Upper lobe of left lung (tissue), 6 donors: ENCODE measurements around the gene CACNA1D. TPM values are rescaled to one million over a fixed set of nuclear protein-coding genes. Genes with fewer than 3 reads are reported as not detected.
"Not testable (repeated sequence)": the region's sequence is repeated elsewhere in the genome, so short reads cannot be mapped to it uniquely, and the experiment has no call there.

Source experiments
- ATAC-seq, 2 donors: fragments of 200-7000 bp; cut with Tn5 transposase; one replicate each; pipeline ENCODE4 v1.9.1; 2022; ENCODE audit warnings: mild to moderate bottlenecking in 2 of 2, moderate library complexity in 2 of 2; ENCODE audit not compliant: low FRiP score in 2 of 2
- DNase-seq, 2 donors: peaks; one replicate each; pipeline ENCODE4 v3.0.0-alpha.2; 2019 to 2020
- H3K27ac ChIP-seq, 4 donors: fragments of 200-600 bp; sonication (generic); one replicate each; pipeline ENCODE4 v1.5.1; 2016 to 2019
- H3K27me3 ChIP-seq, 4 donors: fragments of 200-600 bp; sonication (generic); one replicate each; pipeline ENCODE4 v1.5.1; 2017 to 2019
- H3K36me3 ChIP-seq, 4 donors: fragments of 200-600 bp; sonication (generic); one replicate each; pipeline ENCODE4 v1.5.1; 2016 to 2019
- H3K4me1 ChIP-seq, 4 donors: fragments of 200-600 bp; sonication (generic); one replicate each; pipeline ENCODE4 v1.5.1; 2018 to 2019
- H3K4me3 ChIP-seq, 4 donors: fragments of 200-600 bp; sonication (generic); one replicate each; pipeline ENCODE4 v1.5.1; 2017 to 2019; ENCODE audit warnings: mild to moderate bottlenecking in 2 of 4, moderate library complexity in 1 of 4
- H3K9me3 ChIP-seq, 4 donors: fragments of 200-600 bp; sonication (generic); one replicate each; pipeline ENCODE4 v1.5.1; 2018 to 2019
- EP300 ChIP-seq, 4 donors: sonication (generic); formaldehyde crosslinking; IDR thresholded peaks; one replicate each; pipeline ENCODE4 v1.5.1; 2017; ENCODE audit warnings: antibody characterized with exemption in 4 of 4, control low read depth in 2 of 4
- POLR2A ChIP-seq, 4 donors: fragments of 450-650 bp; IDR thresholded peaks; one replicate each; pipeline ENCODE4 v1.5.1; 2016 to 2017; ENCODE audit warnings: antibody characterized with exemption in 4 of 4, mild to moderate bottlenecking in 2 of 4
- POLR2AphosphoS5 ChIP-seq, 2 donors: sonication (generic); formaldehyde crosslinking; IDR thresholded peaks; one replicate each; pipeline ENCODE4 v1.5.1; 2017; ENCODE audit warnings: antibody characterized with exemption in 2 of 2
- WGBS, 2 donors: methylation state at CpG; one replicate each; pipeline ENCODE4 v1.1.5; 2017 to 2018; 5-methylcytosine and 5-hydroxymethylcytosine counted together
- total RNA-seq, 6 donors: library from RNA; depleted of rRNA in 4 of 6; stranded (reverse); fragments of >200 nt in 4 of 6; gene quantifications; one replicate each; pipeline versions ENCODE4 v1.1.0 to v1.2.1, GENCODE V29; 2016 to 2021
- TF ChIP-seq, protein P1 (sequence below), 6 experiments: fragments of 450-650 bp in 4 of 6; fragments of 200-600 bp in 2 of 6; sonication (generic) in 2 of 6; IDR thresholded peaks; one replicate each; pipeline ENCODE4 v1.5.1; 2016 to 2019; ENCODE audit warnings: antibody characterized with exemption in 6 of 6
- donor health status: DM: no; HTN: no; CAD: no; lungs with moderate emphysema.
- donor health status: DM: no; HTN: yes; CAD: no; lungs with severe emphysema.

The CACNA1D gene
- total RNA-seq, 6 donors from 2014 or later: 17.2 to 221 (median 30.2) TPM

DNA sequence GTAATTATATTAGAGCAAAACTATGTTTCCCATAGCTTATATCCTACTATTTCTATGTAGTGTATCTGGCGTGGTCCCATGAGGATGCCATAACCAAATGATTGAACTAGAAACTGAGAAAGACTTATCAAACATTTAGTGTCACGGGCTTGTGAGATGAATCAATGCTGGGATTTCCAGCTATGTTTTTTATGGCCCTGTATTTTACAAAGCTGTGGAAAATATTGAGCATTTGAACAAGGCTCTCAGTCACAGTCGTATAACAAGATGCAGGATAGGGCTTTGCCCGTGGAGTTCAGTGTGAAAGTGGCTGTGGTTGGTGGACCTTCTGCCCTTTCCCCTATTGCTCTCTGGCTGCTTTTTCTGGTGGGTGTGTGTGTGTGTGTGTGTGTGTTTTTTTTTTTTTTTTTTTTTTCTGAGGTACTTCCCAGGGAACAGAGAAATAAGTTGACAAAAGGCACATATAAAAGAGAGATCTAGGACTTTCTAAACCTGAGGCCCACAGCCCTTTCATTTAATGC is 60.7 kb downstream of the CACNA1D start:
- DNase-seq (no peak), ATAC-seq (no peak)
- H3K4me1 ChIP-seq: no peaks in the 10 kb centered on the region
- H3K36me3 ChIP-seq: no peaks in the 10 kb centered on the region
- WGBS, 2 donors: 70 to 73% methylated on average over 4 of the region's 4 CpGs
- TF ChIP-seq POLR2A (IDR thresholded peaks at IDR 0.05) (no peak), POLR2AphosphoS5 (IDR thresholded peaks at IDR 0.05) (no peak), EP300 (IDR thresholded peaks at IDR 0.05) (no peak)
- TF ChIP-seq, protein P1, sequence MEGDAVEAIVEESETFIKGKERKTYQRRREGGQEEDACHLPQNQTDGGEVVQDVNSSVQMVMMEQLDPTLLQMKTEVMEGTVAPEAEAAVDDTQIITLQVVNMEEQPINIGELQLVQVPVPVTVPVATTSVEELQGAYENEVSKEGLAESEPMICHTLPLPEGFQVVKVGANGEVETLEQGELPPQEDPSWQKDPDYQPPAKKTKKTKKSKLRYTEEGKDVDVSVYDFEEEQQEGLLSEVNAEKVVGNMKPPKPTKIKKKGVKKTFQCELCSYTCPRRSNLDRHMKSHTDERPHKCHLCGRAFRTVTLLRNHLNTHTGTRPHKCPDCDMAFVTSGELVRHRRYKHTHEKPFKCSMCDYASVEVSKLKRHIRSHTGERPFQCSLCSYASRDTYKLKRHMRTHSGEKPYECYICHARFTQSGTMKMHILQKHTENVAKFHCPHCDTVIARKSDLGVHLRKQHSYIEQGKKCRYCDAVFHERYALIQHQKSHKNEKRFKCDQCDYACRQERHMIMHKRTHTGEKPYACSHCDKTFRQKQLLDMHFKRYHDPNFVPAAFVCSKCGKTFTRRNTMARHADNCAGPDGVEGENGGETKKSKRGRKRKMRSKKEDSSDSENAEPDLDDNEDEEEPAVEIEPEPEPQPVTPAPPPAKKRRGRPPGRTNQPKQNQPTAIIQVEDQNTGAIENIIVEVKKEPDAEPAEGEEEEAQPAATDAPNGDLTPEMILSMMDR (IDR thresholded peaks at IDR 0.05): no peak
- no peak overlapping the region for H3K27ac ChIP-seq
- H3K9me3 ChIP-seq: no peaks in the 10 kb centered on the region
- no peak overlapping the region for H3K4me3 ChIP-seq
- no peaks in the 10 kb centered on the region for H3K27me3 ChIP-seq

- DNase-seq: peak; percentile 25 to 39
Observed at GRCh38 chr3:53566461-53567145, 72.2 kb downstream of the CACNA1D start.

GRCh38 chr3:53570081-53570480 is 75.7 kb downstream of the CACNA1D start:
- 46 to 55% methylated on average over 2 of the region's 2 CpGs for WGBS, 2 donors
- Histone ChIP-seq H3K27ac (peak overlapping the region in 1 of 4 donors; percentile 84), H3K4me1 (peaks cover 0 to 15% (median 8%) of the 10 kb centered on the region in 4 donors), H3K4me3 (no peak overlapping the region), H3K27me3 (no peaks in the 10 kb centered on the region), H3K9me3 (no peaks in the 10 kb centered on the region), H3K36me3 (no peaks in the 10 kb centered on the region)
- ATAC-seq (no peak), DNase-seq (no peak)
- TF ChIP-seq POLR2AphosphoS5 (IDR thresholded peaks at IDR 0.05) (no peak), POLR2A (IDR thresholded peaks at IDR 0.05) (no peak), EP300 (IDR thresholded peaks at IDR 0.05) (no peak)
- TF ChIP-seq, protein P1 (IDR thresholded peaks at IDR 0.05): no peak

More at GRCh38 chr3:53566461-53567145, 72.2 kb downstream of the CACNA1D start:
- TF ChIP-seq POLR2A (IDR thresholded peaks at IDR 0.05): no peak
- ATAC-seq: no peak
- WGBS, 2 donors: 61 to 71% methylated on average over 11 of the region's 11 CpGs
- H3K4me3 ChIP-seq: no peak overlapping the region
- H3K27ac ChIP-seq: no peak overlapping the region
- no peaks in the 10 kb centered on the region for H3K9me3 ChIP-seq
- peaks cover 0 to 11% (median 8%) of the 10 kb centered on the region in 4 donors for H3K4me1 ChIP-seq
- no peaks in the 10 kb centered on the region for H3K36me3 ChIP-seq
- H3K27me3 ChIP-seq: no peaks in the 10 kb centered on the region

GRCh38 chr3:53570709-53571108 is 76.3 kb downstream of the CACNA1D start:
- peak; percentile 67 to 94 for ATAC-seq

DNA sequence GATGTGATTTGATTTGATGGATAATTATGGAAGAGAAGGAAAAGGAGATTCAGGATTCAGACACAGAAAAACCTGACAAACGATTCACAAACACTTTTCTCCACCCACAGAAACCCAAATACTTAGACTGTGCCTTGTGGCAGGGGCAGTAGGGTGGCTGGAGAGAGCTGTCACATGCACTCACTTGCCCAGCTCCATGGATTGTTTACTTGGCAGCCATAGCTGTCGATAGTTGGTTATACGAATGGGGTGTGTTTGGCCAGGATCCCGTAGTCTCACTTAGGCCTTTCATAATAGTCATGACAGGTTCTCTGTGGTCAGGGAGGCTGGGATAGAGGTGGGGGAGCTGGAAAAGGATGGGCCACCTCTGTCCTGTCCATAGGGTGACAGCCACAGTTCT is 76.9 kb downstream of the CACNA1D start:
- Histone ChIP-seq H3K9me3 (no peaks in the 10 kb centered on the region), H3K27ac (peak overlapping the region in 3 of 4 donors; percentile 2 to 84 (median 63)), H3K4me3 (no peak overlapping the region), H3K27me3 (no peaks in the 10 kb centered on the region), H3K36me3 (no peaks in the 10 kb centered on the region), H3K4me1 (peaks cover 0 to 15% (median 8%) of the 10 kb centered on the region in 4 donors)
- TF ChIP-seq POLR2AphosphoS5 (IDR thresholded peaks at IDR 0.05): no peak
- TF ChIP-seq, protein P1 (IDR thresholded peaks at IDR 0.05): no peak
- TF ChIP-seq POLR2A (IDR thresholded peaks at IDR 0.05): no peak
- no peak for TF ChIP-seq EP300 (IDR thresholded peaks at IDR 0.05)
- peak in 1 of 2 donors; percentile 82 for DNase-seq
- ATAC-seq: peak in 1 of 2 donors; percentile 83
- WGBS, 2 donors: 46 to 65% methylated on average over 4 of the region's 4 CpGs

More at GRCh38 chr3:53570709-53571108, 76.3 kb downstream of the CACNA1D start:
- no peaks in the 10 kb centered on the region for H3K9me3 ChIP-seq
- DNase-seq: peak in 1 of 2 donors; percentile 91
- 55 to 67% methylated on average over 3 of the region's 3 CpGs for WGBS, 2 donors
- H3K4me1 ChIP-seq: peaks cover 0 to 15% (median 8%) of the 10 kb centered on the region in 4 donors
- H3K27ac ChIP-seq: peak overlapping the region in 3 of 4 donors; percentile 2 to 84 (median 63)
- no peaks in the 10 kb centered on the region for H3K27me3 ChIP-seq
- TF ChIP-seq, protein P1 (IDR thresholded peaks at IDR 0.05): no peak
- TF ChIP-seq EP300 (IDR thresholded peaks at IDR 0.05): peak in 2 of 4 donors; percentile 50 to 97
- TF ChIP-seq POLR2AphosphoS5 (IDR thresholded peaks at IDR 0.05): peak; percentile 45 to 72
- no peak for TF ChIP-seq POLR2A (IDR thresholded peaks at IDR 0.05)
- no peak overlapping the region for H3K4me3 ChIP-seq
- no peaks in the 10 kb centered on the region for H3K36me3 ChIP-seq

DNA sequence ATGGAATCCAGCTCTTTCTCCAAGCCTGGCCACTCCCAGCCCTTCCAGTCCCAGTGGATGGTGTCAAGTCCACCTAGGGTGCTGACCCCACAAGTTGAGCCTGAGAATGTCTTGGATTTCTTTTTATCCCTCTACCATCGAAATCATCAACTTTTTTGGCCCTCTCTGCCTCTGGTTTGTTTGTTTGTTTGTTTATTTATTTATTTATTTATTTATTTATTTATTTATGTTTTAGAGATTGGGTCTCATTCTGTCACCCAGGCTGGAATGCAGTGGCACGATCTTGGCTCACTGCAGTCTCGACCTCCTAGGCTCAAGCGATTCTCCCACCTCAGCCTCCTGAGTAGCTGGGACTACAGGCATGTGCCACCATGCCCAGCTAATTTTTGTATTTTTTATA is 77.8 kb downstream of the CACNA1D start:
- H3K4me3 ChIP-seq, H3K36me3 ChIP-seq, ATAC-seq, H3K27me3 ChIP-seq, H3K9me3 ChIP-seq, DNase-seq: not testable (repeated sequence)
- peaks cover 0 to 15% (median 8%) of the 10 kb centered on the region in 4 donors for H3K4me1 ChIP-seq
- peak overlapping the region in 1 of 4 donors; percentile 84 for H3K27ac ChIP-seq
- 88 to 93% methylated on average over 4 of the region's 4 CpGs for WGBS, 2 donors
